ENCODE results near the gene MAPK4.

GRCh38 chr18:50757358-50757757 is 197.5 kb downstream of the MAPK4 start:
- TF ChIP-seq CTCF (IDR thresholded peaks at IDR 0.05; ENCODE audit: borderline replicate concordance, extremely low read depth, low read length, poor library complexity, severe bottlenecking) = no peak
- TF ChIP-seq EZH2 (IDR thresholded peaks at IDR 0.05; ENCODE audit: borderline replicate concordance, low read depth, low read length, severe bottlenecking) = no peak

Measured in DND-41 (cell line).